ENCODE measurements around the gene RPS29.
"Not testable (repeated sequence)": the region's sequence is repeated elsewhere in the genome, so short reads cannot be mapped to it uniquely, and the experiment has no call there.

RPS29 gene

GRCh38 chr14:49598485-49599300 is 12.5 kb upstream of the RPS29 start, which contains the start of gene LRR1:
TSS of gene LRR1 (plus strand) at chr14:49598940. CDS start at chr14:49599021, 81 bp downstream.
- DNase-seq (ENCODE audit: low read depth, low spot score) = peak; percentile 90

GRCh38 chr14:49598189-49598484 is 12.0 kb upstream of the RPS29 start:
- no peak for DNase-seq (ENCODE audit: low read depth, low spot score)

GRCh38 chr14:49594347-49595091 is 8.3 kb upstream of the RPS29 start:
- no peak for DNase-seq (ENCODE audit: low read depth, low spot score)

GRCh38 chr14:49593016-49593415 is 6.8 kb upstream of the RPS29 start:
- no peak for DNase-seq (ENCODE audit: low read depth, low spot score)

GRCh38 chr14:49589387-49589786 is 3.2 kb upstream of the RPS29 start:
- no peak for DNase-seq (ENCODE audit: low read depth, low spot score)

GRCh38 chr14:49586673-49587460 is 687 bp upstream of the RPS29 start:
- peak; percentile 82 for DNase-seq (ENCODE audit: low read depth, low spot score)

GRCh38 chr14:49584981-49585640 is 1.1 kb downstream of the RPS29 start:
- DNase-seq (ENCODE audit: low read depth, low spot score) = not testable (repeated sequence)

- DNase-seq (ENCODE audit: low read depth, low spot score) = no peak
Measured at GRCh38 chr14:49584058-49584457, 2.1 kb downstream of the RPS29 start.

- no peak for DNase-seq (ENCODE audit: low read depth, low spot score)
Measured at GRCh38 chr14:49583629-49584028, 2.6 kb downstream of the RPS29 start.

- DNase-seq (ENCODE audit: low read depth, low spot score) = no peak
Measured at GRCh38 chr14:49582113-49582977, 3.8 kb downstream of the RPS29 start.

- DNase-seq (ENCODE audit: low read depth, low spot score) = no peak
Measured at GRCh38 chr14:49581209-49582112, 4.7 kb downstream of the RPS29 start.

- DNase-seq (ENCODE audit: low read depth, low spot score) = no peak
Measured at GRCh38 chr14:49579841-49580240, 6.3 kb downstream of the RPS29 start.

GRCh38 chr14:49578141-49578540 is 8.0 kb downstream of the RPS29 start:
- DNase-seq (ENCODE audit: low read depth, low spot score) = no peak

- no peak for DNase-seq (ENCODE audit: low read depth, low spot score)
Measured at GRCh38 chr14:49574038-49574437, 12.1 kb downstream of the RPS29 start.

GRCh38 chr14:49569281-49569680 is 16.9 kb downstream of the RPS29 start:
- no peak for DNase-seq (ENCODE audit: low read depth, low spot score)

- no peak for DNase-seq (ENCODE audit: low read depth, low spot score)
Measured at GRCh38 chr14:49566714-49567113, 19.5 kb downstream of the RPS29 start.

GRCh38 chr14:49559979-49560768 is 26.0 kb downstream of the RPS29 start:
- DNase-seq (ENCODE audit: low read depth, low spot score) = no peak

- no peak for DNase-seq (ENCODE audit: low read depth, low spot score)
Measured at GRCh38 chr14:49553892-49554291, 32.3 kb downstream of the RPS29 start.

- no peak for DNase-seq (ENCODE audit: low read depth, low spot score)
Measured at GRCh38 chr14:49553106-49553505, 33.1 kb downstream of the RPS29 start.
